Stimulated activated naive CD4-positive, alpha-beta T cell treated with Interleukin-2 at 50 U/mL for 16 hours (primary cell): Measurements from ENCODE around the gene FBXO31.
A peak's percentile ranks its signal among the peaks of the same experiment; 100 is the strongest.
"Not testable (repeated sequence)": the region's sequence is repeated elsewhere in the genome, so short reads cannot be mapped to it uniquely, and the experiment has no call there.

Experiments used
- DNase-seq: peaks from one replicate; lab custom pipeline; 2025; lab: John Stamatoyannopoulos, UW

Gene FBXO31

DNA sequence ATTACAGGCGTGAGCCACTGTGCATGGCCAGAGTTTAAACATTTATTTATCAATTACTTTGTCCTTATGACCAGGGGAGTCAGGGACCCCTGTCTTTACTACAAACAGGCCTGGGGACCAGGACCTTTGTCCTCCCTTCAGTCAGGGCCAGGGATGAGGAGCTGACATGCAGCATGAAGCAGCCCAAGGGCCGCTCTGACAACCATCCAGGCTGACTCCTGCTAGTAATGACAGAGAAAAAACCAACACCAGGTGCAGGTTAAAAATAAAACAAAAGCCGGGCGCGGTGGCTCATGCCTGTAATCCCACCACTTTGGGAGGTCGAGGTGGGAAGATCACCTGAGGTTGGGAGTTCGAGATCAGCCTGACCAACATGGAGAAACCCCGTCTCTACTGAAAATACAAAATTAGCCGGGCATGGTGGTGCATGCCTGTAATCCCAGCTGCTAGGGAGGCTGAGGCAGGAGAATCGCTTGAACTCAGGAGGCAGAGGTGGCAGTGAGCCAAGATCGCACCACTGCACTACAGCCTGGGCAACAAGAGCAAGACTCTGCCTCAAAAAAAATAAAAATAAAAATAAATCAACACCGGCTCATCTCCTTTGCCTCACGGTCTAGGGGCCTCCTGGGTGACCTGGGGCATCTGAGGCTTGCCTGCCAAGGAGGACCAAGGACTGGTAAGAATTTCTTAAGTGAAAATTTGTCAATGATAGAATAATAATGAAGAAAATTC lies 20.6 kb downstream of the FBXO31 start:
- not testable (repeated sequence) for DNase-seq

DNA sequence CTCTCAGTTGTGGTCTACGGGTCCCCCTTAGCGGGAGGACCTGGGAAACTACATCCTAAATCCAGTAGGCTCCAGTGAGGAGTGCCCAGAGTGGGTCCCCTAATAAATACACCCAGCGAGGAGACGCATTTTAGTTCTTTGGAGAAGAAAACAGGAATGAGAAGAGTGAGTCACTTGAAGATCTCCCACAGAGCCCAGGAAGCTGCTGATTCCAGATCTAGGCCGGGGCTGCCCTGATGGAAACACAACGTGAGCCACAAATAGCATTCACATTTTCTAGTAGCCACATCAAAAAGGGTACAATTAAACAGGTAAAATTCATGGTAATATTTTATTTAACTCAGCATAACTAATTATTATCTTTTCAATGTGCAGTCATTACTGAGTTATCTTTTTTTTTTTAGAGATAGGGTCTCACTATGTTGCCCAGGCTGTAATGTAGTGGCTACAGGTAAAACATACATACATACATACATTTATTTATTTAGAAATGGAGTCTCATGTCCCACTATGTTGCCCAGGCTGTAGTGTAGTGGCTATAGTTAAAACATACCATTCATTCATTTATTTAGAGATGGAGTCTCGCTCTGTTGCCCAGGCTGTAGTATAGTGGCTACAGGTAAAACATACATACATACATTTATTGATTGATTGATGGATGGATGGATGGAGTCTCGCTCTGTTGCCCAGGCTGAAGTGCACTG lies 21.5 kb downstream of the FBXO31 start:
- DNase-seq = no peak

DNA sequence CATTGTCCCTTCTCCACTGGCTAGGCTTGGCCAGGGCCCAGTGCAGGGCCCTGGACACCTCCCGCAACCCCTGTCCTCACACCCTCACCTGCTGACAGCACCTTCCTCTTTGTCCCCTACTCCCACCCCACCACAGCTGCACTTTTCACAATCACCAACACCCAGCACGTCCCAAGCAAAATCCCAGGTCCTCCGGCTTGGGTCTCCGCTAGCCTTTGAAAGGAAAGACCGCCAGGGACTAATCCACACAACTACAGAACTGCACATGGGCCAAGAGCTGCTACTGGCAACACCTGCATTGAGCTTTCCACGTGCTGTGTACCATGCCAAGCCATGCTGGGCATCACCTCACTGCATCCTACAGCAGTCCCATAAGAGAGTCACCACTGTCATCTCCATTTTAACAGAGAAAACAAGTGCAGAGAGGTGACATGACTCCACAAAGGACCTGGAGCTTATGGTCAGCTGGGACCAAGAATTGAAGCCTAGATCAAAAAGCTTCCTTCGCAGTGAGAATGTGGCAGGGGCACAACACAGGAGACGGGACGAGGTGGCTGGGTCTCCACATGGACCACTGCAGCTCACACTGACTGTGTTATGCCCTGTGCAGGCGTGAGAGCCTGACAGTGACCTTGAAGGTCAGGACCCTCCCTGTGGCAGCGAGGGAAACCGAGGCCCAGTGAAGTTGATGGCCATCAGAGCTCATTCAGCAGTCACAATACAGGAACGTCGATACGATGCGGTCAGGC lies 22.5 kb downstream of the FBXO31 start:
- no peak for DNase-seq

DNA sequence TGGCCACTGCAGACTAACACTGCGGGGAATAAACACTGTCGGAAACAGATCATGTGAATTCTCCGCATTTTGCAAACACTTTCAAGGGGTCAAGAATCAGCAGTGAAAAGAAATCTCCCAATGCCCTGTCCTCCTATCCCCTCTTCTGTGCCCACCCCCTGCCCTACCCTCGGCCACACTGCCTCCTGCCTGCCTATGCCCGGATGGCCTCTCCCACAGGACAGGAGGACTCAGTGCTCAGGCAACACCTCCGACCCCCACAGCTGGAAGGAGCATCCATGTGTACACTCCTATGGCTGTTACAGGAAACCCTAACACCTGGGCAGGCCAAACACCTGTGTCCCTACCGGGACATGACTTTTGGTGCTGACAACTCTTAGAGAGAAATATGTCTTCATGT lies 24.5 kb downstream of the FBXO31 start:
- no peak for DNase-seq

DNA sequence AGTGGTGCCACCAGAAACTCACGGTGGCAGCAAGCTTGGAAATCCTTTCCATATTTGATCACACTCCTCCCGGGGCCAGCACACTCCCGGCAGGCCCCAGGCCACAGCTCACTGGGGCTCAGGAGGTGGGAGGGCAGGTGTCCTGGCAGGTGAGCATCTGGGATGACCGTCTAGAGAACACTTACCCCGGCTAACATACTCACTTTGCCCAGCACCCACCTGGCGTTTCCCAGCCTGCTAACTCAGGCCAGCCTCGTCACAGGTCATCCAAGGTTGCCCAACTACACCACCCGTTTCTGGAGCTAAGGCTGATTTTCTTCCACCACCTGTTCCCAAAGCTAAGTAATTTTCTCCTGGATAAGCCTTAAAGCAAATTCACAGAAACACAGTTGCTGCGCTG lies 24.9 kb downstream of the FBXO31 start:
- DNase-seq = no peak

DNA sequence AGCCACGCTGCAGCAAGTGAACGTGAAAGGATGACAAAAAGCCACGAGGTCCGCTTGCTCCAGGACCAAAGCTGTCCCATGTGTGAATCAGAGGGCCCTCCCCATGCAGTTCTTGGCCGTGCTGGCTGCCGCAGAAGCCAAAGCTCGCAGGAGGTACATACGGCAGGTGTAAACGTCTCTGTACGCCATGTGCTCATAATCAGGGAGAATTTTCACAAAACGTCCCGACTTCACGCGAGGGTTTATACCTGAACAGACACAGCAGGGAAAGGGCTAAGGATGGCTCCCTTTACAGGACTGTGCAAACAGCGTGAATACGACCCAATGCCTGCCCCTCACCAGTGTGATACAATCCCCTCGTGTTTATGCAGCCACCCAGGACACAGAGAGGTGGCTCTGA lies 25.3 kb downstream of the FBXO31 start:
- DNase-seq = no peak

DNA sequence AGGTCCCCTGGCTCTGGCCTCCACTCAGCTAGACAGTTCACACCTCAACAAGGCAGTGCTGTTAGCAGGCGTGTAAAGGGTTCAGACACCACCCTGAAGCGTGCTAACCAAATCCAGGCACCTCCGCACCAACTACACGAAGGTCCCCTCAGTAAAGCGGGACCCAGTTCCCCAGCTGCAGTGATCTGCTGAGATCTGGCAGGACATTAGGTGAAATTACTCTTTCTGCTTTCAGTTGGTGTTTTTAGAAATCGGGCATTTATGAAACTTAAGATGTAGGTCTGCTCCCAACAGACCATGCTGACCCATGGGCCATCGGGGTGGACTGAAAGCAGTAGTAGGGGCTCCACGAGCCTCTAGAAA lies 27.1 kb downstream of the FBXO31 start:
- DNase-seq = no peak

DNA sequence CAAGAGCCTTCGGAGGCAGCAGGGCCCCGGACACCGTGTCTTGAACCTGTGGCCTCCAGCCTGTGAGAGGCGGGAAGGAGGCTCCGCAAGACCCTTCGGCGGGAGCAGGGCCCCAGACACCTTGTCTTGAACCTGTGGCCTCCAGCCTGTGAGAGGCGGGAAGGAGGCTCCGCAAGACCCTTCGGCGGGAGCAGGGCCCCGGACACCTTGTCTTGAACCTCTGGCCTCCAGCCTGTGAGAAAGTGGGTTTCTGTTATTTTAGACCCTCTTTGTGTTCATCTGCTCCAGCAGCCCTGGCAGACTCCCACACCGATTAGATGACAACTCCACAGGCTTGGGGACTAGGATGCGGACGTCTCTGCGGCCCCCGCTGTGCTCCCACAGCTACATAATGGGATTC lies 30.0 kb downstream of the FBXO31 start:
- no peak for DNase-seq

DNA sequence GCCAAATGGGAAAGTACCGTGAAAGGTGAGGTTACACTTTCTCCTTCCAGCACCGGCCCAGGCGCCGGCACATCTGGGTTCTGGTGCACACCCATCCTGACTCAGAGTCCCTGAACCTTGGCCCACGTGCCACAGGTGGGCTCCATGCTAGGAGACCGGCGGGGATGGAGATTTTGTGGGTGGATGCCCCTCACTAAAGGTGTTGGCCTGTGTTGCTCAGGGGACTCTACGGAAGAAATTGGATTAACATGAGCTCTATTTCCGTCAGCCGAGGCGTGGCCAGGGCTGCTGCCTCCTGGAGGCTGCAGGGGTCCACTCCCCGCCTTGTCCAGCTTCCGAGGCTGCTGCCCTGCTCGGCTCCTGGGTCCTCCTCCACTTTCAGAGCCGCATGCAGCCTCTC lies 30.8 kb downstream of the FBXO31 start:
- DNase-seq = no peak

DNA sequence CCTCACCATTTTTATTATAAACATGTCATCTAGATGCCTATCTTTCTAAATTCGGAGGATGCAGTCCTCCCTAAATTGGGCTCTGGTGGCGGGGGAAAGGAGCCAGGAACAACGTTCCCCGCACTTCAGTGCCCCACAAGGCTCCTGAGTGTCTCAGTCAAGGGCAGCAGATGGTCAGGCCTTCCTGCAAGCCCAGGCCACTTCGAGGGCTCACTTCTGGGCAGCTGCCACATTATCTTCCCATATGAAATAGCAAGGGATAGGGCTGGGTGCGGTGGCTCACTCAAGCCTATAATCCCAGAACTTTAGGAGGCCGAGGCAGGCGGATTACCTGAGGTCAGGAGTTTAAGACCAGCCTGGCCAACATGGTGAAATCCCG lies 32.3 kb downstream of the FBXO31 start:
- no peak for DNase-seq

DNA sequence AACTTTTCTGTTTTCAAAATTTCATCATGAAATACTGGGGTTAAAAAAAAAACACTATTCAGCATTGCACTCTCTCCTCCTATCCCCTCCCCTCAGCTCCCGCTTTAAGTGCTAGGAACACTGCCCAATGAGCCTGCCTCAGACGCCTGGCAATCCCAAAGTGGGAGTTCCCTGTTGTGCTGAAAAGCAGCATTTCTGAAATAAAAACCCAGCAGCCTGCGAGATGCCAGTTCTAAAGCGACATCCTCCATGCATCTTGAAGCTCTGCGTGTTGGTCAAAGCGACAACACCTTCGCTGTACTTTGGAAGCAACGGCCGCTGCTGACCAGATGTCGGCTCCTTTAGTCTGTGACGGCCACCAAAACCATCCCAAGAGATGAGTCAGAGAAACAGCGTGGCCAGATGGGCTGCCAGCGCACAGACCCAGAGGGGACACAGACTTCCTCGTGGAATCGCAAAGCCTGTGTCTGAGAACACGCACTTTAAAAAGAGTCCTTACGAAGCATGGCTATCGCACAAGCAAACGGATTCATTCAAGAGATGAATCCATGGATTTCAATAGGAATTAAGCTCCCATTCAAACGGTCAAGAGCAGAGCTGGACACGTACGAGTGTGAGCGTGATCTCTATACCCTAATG lies 32.8 kb downstream of the FBXO31 start:
- no peak for DNase-seq

DNA sequence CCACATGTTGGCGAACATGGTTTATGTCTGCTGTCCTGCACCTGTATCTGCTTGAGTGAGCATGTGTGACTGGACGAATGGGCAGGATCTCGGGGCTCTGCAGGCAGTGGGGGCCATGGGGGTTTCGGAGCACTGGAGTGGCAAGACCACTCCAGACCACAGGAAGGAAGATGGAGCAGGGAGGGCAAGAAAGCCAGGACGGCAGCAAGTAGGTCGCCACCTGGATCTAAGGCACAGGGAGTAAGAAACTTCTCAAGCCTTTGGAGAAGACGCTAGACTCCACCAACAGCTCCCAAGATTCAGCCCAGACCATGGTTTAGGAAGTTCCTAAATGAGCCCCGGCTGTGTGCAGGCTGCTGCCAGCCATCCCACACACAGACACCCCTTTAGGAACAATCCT lies 33.5 kb downstream of the FBXO31 start:
- DNase-seq = no peak

DNA sequence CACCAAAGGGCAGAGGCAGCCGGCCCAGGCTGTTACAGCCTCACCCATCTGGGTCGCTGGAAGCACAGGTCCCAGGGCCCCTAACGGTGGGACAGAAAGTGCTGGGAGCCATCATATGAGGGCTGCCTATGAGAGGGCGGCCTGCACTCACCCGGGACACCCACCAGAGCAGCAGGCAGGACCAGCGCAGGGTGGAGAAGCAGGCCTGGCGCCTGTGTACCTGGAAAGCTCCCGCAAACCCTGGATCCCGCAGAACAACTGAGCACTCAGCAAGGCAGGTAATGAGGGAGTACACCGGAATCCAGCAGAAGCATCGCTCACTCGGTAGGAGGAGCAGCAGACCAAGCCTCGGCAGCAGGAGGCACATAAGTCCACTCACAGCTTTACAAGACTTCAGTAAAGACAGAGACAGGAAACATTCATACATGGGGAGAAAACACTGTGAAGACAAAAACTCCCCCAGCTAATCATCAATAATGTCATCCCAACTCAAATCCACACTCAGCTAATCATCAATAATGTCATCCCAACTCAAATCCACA lies 34.9 kb downstream of the FBXO31 start:
- no peak for DNase-seq

DNA sequence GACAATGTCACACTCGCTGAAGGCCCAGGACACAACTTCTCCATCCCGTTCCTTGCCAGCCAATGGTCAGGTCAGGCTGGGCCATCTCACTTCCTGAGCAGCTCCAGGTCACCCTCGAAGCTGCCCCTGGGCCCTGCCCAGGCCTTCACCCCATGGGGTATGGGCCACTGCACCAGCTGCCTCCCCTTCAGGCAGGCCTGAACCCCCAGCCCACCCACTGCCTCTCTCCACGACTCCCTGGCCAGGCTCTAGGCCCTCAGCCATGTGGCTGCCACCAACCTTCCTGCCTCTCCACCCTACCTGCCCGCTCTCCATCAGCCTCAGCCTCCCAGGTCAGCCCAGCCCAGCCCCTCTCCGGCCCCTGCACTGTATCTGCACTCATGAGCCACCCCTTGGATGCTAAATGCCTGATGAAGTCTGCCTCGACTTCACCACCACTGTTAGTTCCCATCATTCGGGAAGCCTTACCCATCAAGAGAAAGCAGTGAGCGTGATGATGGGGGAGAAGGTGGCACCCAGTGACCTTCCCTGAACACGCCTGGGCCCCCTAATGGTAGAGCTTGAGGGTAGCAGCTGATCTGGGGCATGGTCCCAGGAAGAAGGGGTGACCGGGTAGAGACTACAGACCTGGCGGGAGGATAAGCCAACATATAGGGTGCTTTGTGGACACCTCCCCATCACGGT lies 35.5 kb downstream of the FBXO31 start:
- no peak for DNase-seq

DNA sequence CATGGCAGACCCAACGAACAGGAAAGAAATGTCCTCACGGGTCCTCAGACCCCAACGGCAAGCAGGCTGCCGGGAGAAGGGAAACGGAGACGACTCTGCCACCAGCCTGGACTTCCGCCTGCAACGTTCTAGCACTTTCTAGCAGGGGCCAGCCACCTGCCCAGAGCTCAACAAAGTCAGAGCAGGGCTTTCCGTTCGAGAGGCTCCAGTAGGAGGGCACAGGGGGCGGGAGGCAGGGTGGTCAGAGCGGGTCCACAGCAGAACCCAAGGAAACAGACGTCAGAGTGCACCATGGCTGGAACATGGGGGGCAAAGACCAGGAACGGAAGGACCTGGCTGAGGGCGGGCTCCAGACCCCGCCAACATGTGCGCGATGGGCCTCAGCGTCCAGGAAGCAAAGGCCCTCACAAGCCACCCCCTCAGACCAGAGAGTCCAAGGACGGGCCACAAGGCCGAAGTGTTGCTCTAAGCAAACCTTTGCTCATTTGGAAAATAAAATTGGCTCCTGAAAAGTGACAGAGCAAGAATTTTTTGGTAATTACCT lies 37.0 kb downstream of the FBXO31 start:
- DNase-seq = no peak

DNA sequence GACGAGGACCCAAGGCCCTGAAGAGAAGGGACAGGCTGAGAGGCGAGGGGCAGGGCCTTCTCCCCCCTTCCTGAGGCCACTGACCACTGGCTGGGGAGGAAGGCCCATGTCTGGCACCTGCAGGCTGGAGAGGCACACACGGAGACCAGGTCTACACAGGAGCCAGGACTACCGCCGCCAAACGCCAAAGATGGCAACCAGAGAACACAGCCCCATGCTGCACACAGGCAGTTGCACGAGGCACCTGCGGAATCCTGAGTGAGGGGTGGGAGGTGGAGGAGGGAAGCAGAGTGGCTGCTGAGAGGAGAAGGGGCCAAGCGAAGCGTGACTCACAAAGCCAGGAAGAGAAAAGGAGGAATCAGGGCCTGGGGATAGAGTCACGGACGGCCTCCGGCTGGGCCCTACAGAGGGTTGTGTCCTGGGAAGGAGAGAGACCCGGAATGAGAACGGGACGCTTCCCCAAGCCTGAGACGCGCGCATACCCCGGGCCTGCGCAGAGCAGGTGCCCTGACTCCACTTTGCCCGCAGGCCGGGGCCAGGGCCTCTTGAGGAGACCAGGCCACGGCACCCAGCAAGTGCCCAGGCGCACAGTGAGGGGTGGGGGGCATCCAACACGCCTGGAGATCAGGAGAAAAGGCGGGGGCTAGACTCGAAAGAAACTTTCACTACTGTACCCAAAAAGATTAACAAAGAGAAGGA lies 37.7 kb downstream of the FBXO31 start:
- DNase-seq = no peak

DNA sequence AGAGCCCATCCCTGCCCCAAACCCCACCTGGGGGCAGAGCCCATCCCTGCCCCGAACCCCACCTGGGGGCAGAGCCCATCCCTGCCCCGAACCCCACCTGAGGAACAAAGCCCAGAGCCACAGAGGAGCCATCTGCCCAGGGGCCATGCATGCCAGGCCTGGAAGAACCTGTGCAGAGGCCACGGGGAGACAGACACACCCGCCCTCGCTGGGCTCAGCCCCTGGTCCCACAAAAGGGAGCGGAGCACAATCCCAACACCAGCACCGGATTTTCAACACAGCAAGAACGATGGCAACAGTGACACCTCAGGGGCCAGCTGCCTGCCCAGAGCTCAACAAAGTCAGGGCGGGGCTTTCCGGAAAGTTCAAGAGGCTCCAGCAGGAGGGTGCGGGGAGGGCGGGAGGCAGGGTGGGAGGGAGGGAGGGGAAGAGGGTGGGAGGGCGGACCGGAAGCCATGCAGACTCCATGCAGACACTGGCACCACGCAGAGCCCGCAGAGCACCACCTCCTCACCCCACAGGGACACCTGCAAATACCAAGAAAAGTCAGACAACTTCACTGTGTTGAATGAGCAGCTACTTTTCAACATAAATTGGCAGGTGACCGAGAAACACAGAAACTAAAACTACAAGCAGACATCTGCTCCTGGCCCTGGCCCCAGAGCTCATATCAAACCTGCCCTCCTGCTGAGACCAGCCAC lies 38.5 kb downstream of the FBXO31 start:
- peak; percentile 33 for DNase-seq

DNA sequence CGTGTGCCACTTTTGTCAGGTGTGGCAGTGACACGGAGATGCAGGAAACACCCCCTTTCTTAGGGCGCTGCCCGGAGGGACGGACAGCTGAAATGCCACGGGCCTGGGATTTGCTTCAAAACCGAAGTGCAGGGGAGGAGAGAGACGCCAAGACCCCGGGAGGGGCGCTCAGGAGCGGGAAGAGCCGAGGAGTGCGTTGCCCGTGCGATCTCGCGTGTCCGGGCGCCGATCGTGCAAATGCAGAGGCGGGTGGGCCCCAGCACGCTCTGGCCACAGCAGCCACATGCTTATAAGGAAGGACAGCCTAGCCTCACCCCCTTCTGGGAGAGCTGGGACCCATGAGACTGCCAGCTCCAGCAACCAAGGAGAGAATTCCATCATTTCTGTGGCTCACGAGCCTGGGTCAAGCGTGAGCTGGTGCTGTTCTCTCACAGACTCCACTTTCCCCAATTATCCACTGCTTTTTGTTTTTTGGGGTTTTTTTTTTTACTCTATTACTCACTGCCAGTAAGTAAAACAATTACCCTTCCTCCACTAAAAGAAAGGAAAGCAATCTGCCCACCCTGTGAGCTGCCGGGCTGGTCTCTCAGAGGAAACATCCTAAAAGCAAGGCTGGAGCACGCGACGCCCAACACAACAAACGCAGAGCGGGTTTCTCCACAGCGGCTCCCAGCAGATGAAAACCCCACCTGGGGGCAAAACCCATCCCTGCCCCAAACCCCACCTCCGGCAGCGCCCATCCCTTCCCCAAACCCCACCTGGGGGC lies 39.2 kb downstream of the FBXO31 start:
- no peak for DNase-seq

DNA sequence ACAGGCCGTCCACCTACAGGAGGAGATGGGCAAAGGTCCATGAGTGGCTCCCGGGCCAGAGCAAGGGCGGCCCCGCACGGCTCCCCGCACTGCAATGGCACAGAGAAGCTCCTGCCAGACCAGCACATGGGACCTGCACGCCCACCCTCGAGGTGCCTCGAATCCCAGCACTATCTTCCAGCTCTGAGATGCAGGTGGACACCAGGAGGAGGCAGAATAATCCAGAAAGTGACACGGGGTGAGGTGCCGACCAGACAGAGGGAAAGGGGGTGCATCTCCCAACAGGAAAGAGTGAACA lies 39.9 kb downstream of the FBXO31 start:
- no peak for DNase-seq
